Nephron (organoid): ENCODE data around the gene MICAL2.

Experiments
- H3K27ac Mint-ChIP-seq, 3 experiments: 2 replicates each; pipeline ENCODE4 v1.8.0; 2020; ENCODE audit warnings: mixed read lengths in 3 of 3, mild to moderate bottlenecking in 2 of 3, moderate library complexity in 1 of 3
- H3K27me3 Mint-ChIP-seq: 2 replicates; pipeline ENCODE4 v1.8.0; 2021; ENCODE audit warnings: low read depth, mild to moderate bottlenecking, moderate library complexity, mixed read lengths
- H3K36me3 Mint-ChIP-seq: 2 replicates; pipeline ENCODE4 v1.8.0; 2020; ENCODE audit warnings: low read depth, mixed read lengths
- H3K4me1 Mint-ChIP-seq: 2 replicates; pipeline ENCODE4 v1.8.0; 2020; ENCODE audit warnings: mixed read lengths
- H3K4me3 Mint-ChIP-seq, 3 experiments: 2 replicates each; pipeline ENCODE4 v1.8.0; 2020; ENCODE audit warnings: mild to moderate bottlenecking in 3 of 3, mixed read lengths in 3 of 3, moderate library complexity in 2 of 3
- H3K9me3 Mint-ChIP-seq: 2 replicates; pipeline ENCODE4 v1.8.0; 2020; ENCODE audit warnings: mixed read lengths
- CTCF ChIP-seq, 3 experiments: fragments of 200-600 bp; sonication (generic); IDR thresholded peaks; one replicate each; pipeline ENCODE4 v1.5.0; 2021; ENCODE audit warnings: antibody characterized with exemption in 3 of 3; ENCODE audit not compliant: unreplicated experiment in 3 of 3

The MICAL2 gene

DNA sequence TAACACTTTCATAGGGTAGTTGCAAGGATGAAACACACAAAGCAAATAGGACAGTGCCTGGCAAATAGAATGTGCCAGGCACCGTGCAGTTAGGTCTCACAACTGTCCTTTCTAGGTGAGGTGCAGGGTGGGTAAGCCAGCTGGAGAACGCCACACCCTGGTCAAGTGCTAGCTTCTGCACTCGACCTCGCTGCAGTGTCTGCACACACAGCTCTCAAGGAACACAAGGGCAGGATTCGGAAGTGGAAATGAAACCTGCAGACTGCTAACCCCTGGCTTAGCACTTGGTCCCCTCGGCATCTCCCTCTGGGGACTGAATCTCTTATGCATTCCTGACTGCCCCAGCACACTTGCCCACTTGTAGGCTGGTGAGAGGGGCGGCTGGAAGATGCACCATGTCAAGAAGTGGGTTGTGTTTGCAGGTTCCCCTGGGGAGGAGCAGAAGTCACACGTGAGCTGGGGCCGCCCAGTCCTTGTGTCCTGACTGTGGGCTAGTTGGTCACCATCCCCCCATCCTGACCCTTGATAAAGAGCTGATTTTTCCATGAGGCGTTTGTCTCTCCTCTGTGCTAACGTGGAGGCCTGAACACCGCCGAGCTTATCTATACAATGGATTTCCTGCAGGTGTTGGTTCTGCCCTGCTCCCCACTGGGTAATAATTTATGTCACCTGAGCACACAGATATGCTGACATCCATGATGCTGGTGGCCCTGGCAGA is 89.0 kb downstream of the MICAL2 start:
- no peaks in the 10 kb centered on the region for H3K36me3 Mint-ChIP-seq
- no peak overlapping the region for H3K4me3 Mint-ChIP-seq
- H3K9me3 Mint-ChIP-seq, result no peaks in the 10 kb centered on the region
- H3K27me3 Mint-ChIP-seq, result peaks cover 10% of the 10 kb centered on the region
- H3K27ac Mint-ChIP-seq, result peak overlapping the region in 1 of 3 experiments; percentile 26
- no peak for TF ChIP-seq CTCF (IDR thresholded peaks at IDR 0.05; ENCODE audit: unreplicated experiment in 3 of 3)
- peaks cover 13% of the 10 kb centered on the region for H3K4me1 Mint-ChIP-seq

DNA sequence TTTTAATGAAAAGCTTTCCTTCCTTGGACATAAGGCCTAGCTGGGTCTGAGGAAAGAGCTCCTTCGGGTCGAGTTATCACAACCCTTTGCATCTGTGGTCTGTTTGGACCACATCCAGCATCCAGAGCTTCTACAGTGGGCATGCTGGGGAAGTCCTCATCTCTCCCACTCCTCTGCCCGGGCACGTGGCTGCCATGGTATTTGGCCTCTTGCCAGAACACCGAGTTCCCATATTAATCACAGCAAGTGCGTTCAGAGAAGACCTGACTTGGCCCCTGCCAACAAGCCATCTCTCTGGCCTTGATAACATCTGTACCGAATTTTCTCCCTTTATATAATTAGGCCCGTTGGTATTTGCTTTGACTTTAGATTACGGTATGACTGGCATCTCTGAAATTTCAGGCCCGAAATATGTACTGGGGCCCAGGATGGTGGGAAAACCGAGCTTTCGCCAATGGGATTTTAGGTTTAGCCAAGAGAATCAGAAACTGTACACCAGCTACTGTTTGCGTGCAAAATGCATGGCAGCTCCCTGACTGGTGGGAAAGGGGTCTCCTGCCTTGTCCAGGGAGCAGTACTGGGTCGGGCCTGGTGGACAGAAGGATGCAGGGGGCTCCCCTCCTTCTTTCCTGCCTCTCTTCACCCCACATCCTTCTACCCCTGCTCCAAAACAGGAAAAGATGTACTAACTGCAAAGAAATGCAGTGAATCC is 90.0 kb downstream of the MICAL2 start:
- Mint-ChIP-seq H3K4me3 (no peak overlapping the region), H3K27ac (peak overlapping the region; percentile 89 to 96 (median 91)), H3K36me3 (no peaks in the 10 kb centered on the region), H3K9me3 (no peaks in the 10 kb centered on the region), H3K4me1 (peaks cover 13% of the 10 kb centered on the region), H3K27me3 (peaks cover 10% of the 10 kb centered on the region)
- TF ChIP-seq CTCF (IDR thresholded peaks at IDR 0.05; ENCODE audit: unreplicated experiment in 3 of 3), result no peak

DNA sequence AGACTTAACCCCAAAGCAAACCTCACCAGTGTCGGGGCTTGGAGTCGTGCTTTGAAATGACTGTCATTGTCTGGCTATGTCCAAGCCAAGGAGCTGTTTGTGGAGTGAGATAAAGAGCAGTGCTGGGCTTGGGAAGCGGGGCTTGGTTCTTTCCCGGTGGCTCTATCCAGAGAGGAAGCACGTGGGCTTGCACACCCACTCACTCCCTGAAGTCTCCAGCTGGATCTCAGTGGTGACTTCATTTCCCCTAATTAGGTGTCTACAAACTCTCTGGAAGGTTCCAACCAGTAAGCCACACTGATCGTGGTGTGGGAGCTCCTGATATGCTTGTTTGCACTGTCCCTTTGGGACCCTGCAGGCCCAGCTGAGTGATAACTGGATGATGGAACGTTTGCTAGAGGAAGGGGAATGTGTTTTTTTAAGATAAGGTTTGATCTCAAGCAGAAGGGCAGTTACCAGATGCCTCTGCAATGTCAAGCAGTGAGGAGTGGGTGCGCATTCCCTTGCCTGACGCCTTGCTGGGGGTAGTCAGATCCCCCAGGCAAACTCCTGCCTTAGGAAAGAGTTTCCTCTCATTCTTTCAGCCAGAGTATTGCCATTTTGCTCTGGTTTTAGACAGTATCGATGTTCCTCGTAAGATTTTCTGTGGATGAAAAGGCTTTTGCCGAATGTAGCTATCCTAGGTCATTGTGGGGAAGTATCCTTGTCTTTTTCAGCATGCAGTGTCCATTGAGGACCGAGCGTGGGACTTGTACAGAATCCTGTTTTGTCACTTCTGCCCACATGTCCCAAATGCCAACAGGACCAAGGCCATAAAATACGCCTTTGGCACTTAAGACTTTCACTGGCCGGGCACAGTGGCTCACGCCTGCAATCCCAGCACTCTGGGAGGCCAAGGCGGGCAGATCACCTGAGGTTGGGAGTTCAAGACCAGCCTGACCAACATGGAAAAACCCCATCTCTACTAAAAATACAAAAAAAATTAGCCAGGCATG is 90.9 kb downstream of the MICAL2 start:
- Mint-ChIP-seq H3K4me3 (no peak overlapping the region), H3K27ac (peak overlapping the region; percentile 89 to 96 (median 91)), H3K36me3 (peaks cover 3% of the 10 kb centered on the region), H3K27me3 (peaks cover 13% of the 10 kb centered on the region), H3K4me1 (peaks cover 13% of the 10 kb centered on the region), H3K9me3 (no peaks in the 10 kb centered on the region)
- no peak for TF ChIP-seq CTCF (IDR thresholded peaks at IDR 0.05; ENCODE audit: unreplicated experiment in 3 of 3)

DNA sequence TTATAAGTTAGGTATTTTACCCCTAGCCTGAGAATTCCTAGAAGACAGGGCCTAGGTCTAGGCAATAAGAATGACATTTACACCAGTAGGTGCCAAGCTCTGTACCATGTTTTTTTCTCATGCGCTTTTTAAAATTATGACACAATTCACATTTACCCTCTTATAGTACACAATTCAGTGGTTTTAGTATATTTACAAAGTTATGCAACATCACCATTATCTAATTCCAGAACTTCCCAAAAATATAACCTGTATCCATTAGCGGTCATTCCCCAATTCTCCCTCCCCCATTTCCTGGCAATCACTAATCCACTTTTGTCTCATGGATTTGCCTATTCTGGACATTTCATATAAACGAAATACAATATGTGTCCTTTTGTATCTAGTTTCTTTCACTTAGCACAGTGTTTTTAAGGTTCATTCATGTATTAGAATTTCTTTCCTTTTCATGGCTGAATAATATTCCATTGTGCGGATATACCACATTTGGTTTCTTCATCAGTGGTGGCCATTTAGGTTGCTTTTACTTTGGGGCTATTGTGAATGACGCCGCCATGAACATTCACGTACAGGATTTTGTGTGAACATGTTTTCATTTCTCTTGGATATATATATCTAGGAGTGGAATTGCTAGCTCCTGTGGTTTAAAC is 92.4 kb downstream of the MICAL2 start:
- Mint-ChIP-seq H3K27me3 (peaks cover 9% of the 10 kb centered on the region), H3K36me3 (peaks cover 3% of the 10 kb centered on the region), H3K9me3 (no peaks in the 10 kb centered on the region), H3K27ac (no peak overlapping the region), H3K4me3 (no peak overlapping the region), H3K4me1 (peaks cover 14% of the 10 kb centered on the region)
- no peak for TF ChIP-seq CTCF (IDR thresholded peaks at IDR 0.05; ENCODE audit: unreplicated experiment in 3 of 3)

- peaks cover 3% of the 10 kb centered on the region for H3K36me3 Mint-ChIP-seq
- TF ChIP-seq CTCF (IDR thresholded peaks at IDR 0.05; ENCODE audit: unreplicated experiment in 3 of 3), result no peak
- no peak overlapping the region for H3K27ac Mint-ChIP-seq
Observed at GRCh38 chr11:12204506-12204905, 94.1 kb downstream of the MICAL2 start.

More at GRCh38 chr11:12204506-12204905, 94.1 kb downstream of the MICAL2 start:
- Mint-ChIP-seq H3K9me3 (no peaks in the 10 kb centered on the region), H3K4me3 (no peak overlapping the region), H3K27me3 (peaks cover 7% of the 10 kb centered on the region), H3K4me1 (peaks cover 18% of the 10 kb centered on the region)
